NCI-H345 treated with DMSO at 0.1 percent for 48 hours (cell line): ENCODE data around the gene KRTAP4-6.
"Not testable (repeated sequence)": the region's sequence is repeated elsewhere in the genome, so short reads cannot be mapped to it uniquely, and the experiment has no call there.

Source experiments
- DNase-seq: peaks from one replicate; lab custom pipeline; 2025; ENCODE audit not compliant: unreplicated experiment; lab: John Stamatoyannopoulos, UW

KRTAP4-6 gene

DNA sequence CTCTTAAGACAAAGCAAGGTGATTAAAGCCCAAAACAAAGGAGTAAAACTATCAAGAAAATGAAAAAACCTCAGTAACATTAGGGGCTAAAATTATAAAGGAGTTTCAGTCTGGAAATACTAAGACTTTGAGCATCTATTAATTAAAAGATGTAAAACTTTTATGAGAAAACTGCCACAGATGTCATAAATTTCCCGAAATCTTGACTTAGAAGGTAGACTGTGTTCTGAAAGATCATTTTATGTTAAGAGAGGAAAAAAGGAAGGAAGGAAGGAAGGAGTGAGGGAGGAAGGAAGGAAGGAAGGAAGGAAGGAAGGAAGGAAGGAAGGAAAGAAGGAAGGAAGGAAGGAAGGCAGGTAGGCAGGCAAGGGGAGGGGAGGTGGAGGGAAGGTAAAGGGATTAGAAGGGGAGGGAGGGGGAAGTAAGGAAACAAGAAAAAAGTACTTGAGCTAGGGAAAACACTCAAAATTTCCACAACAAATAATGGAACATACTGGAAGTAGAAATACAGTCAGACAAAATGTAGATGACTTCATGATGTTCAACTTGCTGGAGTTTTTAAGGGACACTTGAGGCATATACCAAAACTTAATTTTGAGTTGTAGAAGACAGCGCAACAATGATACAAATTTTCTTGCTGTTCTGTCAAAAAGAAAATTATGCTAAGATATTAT, 7.3 kb upstream of the KRTAP4-6 start:
- no peak for DNase-seq

DNA sequence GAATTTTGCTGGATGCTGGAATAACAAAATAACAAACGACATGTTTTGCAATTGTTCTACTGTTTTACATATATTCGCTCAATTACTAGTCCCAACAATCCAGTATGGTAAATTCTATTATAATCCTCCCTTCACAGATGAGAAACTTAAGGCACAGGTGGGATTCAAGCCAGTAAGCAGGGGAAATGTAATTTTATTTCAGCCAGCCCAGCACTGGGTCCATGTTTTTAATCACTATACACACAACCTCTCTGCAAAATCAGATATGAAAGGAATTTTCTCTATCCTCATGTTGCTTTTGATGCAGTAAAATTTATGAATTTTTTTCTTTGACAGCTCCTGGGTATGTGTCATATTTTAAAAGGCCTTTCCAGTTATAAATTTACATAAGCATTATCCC, 4.9 kb upstream of the KRTAP4-6 start:
- no peak for DNase-seq

- DNase-seq, result no peak
These were observed 4.5 kb upstream of the KRTAP4-6 start for GRCh38 chr17:41144846-41145245.

GRCh38 chr17:41141361-41141760, 1.0 kb upstream of the KRTAP4-6 start:
- no peak for DNase-seq

- DNase-seq, result not testable (repeated sequence)
These were observed 479 bp downstream of the KRTAP4-6 start for GRCh38 chr17:41139865-41140264.

GRCh38 chr17:41133880-41134735, 6.2 kb downstream of the KRTAP4-6 start:
- DNase-seq, result no peak

GRCh38 chr17:41131979-41132378, 8.4 kb downstream of the KRTAP4-6 start:
- no peak for DNase-seq

DNA sequence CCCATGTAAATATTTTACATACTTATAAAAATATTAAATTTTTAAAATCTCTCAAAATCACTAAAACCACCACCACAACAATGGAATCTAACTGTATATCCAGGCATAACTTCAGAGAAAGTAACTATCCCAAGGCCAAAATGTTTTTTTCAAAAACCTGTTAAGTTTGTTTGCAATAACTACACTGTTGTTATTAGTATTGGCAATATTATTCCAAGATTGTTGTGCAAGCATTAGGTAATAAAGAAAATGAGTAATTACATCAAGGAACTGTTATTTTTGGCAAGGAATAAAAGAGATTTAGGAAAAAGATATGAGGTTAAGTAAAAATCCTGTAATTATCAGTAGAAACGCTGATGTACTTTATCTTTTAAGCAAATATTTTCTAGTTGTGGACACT, 13.0 kb downstream of the KRTAP4-6 start:
- DNase-seq, result no peak

GRCh38 chr17:41126412-41126811, 13.9 kb downstream of the KRTAP4-6 start:
- no peak for DNase-seq

GRCh38 chr17:41125064-41125463, 15.3 kb downstream of the KRTAP4-6 start:
- DNase-seq, result no peak

- DNase-seq, result not testable (repeated sequence)
These were observed 16.4 kb downstream of the KRTAP4-6 start, which contains the start of gene KRTAP4-12 for GRCh38 chr17:41123991-41124371. TSS of gene KRTAP4-12 (minus strand) at chr17:41124182. CDS start at chr17:41124122, 60 bp downstream.

GRCh38 chr17:41123292-41123990, 16.9 kb downstream of the KRTAP4-6 start:
- not testable (repeated sequence) for DNase-seq

- no peak for DNase-seq
These were observed 18.6 kb downstream of the KRTAP4-6 start for GRCh38 chr17:41121742-41122141.

DNA sequence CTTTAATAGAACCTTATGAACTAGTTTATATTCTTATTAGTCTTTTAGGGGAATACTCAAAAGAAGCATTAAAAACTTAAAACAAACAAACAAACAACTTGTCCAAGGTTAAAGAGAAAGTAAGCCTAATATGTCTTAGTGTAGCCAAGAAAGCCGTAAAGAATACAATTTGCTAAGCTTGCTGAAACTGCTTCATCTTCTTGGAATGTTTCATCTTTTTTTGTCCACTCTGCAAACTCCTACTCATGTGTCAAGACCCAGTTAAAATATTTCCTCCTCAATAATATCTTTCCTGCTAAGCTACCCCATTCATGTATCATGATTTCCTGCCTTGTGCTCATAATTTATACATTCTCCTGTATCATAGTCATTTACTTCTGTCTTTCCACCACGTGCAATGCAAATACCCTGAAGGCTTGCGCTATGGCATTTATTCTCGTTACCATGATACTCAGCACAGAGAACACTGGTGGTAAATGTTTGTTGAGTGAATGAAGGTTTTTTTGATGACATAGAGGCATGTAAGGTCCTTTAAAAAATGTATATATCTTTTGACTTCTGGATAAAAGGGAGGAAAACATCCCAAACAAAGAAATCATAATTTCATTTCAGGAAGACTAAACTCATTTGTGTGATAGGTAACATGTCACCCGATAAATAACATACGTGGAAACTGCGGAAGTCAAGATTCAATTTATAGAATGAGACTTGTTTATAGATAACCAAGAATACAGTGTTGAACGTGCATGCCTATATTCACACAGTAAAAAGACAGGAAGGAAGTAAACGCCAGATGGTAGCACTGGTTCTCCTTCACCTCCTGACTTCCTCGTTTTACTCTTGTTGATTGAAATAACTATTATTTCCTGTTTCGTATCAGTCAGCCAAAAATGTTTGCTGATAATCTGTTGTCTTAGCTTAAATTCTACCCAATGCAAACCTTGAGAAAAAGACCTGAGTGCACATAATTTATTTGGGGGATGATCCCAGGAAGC, 20.4 kb downstream of the KRTAP4-6 start:
- not testable (repeated sequence) for DNase-seq

- no peak for DNase-seq
These were observed 21.6 kb downstream of the KRTAP4-6 start for GRCh38 chr17:41118721-41119120.

- DNase-seq, result not testable (repeated sequence)
These were observed 22.4 kb downstream of the KRTAP4-6 start, which contains the start of gene KRTAP4-11 for GRCh38 chr17:41117846-41118386. TSS of gene KRTAP4-11 (minus strand) at chr17:41118373. CDS start at chr17:41118315, 58 bp downstream.

GRCh38 chr17:41116297-41116696, 24.0 kb downstream of the KRTAP4-6 start:
- no peak for DNase-seq

DNA sequence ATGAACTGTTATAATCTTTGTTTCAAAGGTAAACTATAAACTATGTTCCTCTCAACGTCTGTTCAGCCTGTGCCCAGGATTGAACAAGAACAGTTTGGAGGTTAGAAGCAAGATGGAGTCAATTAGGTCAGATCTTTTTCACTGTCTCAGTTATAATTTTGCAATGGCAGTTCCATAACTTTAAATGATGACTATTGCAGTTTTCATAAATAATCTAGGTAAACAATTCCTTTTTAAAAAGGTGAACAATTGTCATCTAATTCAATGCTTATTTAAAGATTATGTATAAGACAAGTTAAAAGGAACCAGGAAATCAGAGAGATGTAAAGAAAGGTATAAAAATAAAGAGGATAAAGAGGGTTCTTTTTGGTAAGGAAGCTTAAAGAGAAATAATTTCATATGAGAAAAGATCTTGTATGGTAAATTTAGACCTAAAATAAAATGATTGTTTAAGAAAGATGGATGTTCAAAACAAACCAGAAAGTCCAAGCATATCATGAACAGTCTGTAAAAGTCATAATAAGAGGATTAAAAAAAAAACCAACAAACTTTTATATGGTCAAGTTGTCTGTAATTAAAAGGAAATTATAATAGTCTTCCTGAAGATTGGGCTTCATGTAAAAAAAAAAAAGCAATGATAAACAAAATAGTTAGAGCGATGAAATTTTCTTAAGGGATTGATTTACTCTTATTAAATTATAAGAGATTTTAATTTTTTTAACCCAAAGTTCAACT, 29.0 kb downstream of the KRTAP4-6 start:
- no peak for DNase-seq

DNA sequence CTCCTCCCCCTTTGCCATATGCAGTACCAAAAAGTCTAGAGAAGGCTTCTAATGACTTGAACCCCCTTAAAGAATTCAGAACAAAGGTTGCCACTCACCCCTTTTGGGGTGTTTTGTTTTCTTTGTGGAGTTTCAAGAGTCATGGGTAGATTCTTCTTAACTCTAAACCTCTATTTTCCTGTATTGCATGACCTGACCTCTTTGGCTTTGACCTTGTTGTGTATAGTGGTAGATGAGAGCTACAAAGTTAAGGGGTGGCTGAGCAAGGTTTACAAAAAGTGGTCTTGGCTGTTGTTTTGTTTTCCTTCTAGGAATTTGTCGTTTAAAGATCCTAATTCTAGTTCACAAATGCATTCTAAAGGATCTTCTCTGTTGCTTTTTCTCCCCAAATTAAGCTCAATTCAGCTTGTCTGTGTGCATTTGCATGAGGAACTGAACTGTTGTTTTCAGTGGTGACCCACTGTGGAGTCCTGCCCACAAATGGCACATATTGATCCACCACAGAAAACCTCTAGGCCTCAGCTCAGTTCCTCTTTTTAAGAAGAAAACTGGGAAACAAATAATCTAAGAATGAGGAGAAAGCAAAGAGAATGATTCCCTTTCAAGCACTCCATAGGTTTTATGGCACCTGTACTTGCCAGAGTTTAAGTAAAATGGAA, 31.5 kb downstream of the KRTAP4-6 start:
- DNase-seq, result not testable (repeated sequence)
